Psoas muscle (tissue), 8 donors: Measurements from ENCODE around the gene ST6GALNAC5. TPM values are rescaled to one million over a fixed set of nuclear protein-coding genes. Genes with fewer than 3 reads are reported as not detected.

Experiments used
- ATAC-seq, 4 donors: fragments of 200-7000 bp; cut with Tn5 transposase; one replicate each; pipeline ENCODE4 v1.9.1; 2020; ENCODE audit warnings: moderate library complexity in 3 of 4, mild to moderate bottlenecking in 2 of 4
- DNase-seq, 2 donors: peaks; one replicate each; pipeline ENCODE4 v3.0.0-alpha.2; 2020
- H3K27ac ChIP-seq: fragments of 200-600 bp; one replicate; pipeline ENCODE4 v1.8.0; 2022
- H3K27me3 ChIP-seq, 3 donors: fragments of 200-600 bp in 1 of 3; one replicate each; pipeline versions ENCODE4 v1.6.1 to v1.8.0; 2013 to 2022; ENCODE audit warnings: low read length in 2 of 3, mild to moderate bottlenecking in 2 of 3, moderate library complexity in 1 of 3; ENCODE audit not compliant: insufficient read depth in 3 of 3
- H3K36me3 ChIP-seq, 2 donors: fragments of 200-600 bp in 1 of 2; one replicate each; pipeline versions ENCODE4 v1.6.1 to v1.8.0; 2013 to 2022; ENCODE audit warnings: low read depth in 1 of 2, mild to moderate bottlenecking in 1 of 2, moderate library complexity in 1 of 2; ENCODE audit not compliant: insufficient read depth in 1 of 2
- H3K4me1 ChIP-seq: fragments of 200-600 bp; one replicate; pipeline ENCODE4 v1.8.0; 2022
- H3K4me3 ChIP-seq: fragments of 200-600 bp; one replicate; pipeline ENCODE4 v1.8.0; 2022; ENCODE audit warnings: mild to moderate bottlenecking
- H3K9me3 ChIP-seq: fragments of 200-600 bp; one replicate; pipeline ENCODE4 v1.8.0; 2022
- WGBS, 3 donors: extraction: QIAGEN DNeasy Blood & Tissue Kit; methylation state at CpG; one replicate each; pipeline versions ENCODE4 v1.1.6 to v1.1.7; 2013; 5-methylcytosine and 5-hydroxymethylcytosine counted together
- intact Hi-C, 2 donors: fragments of 100-400 bp; cut with DNase I; formaldehyde crosslinking; loops; one replicate each; pipeline versions ENCODE4 v1.11.0 to v1.14.2; 2022
- polyA plus RNA-seq, 3 donors: library from polyadenylated mRNA; stranded (reverse); fragments of 200-250 nt; gene quantifications; one replicate each; pipeline ENCODE4 v1.2.3, GENCODE V29; 2013
- total RNA-seq, 4 donors: library from RNA; stranded (reverse); fragmentation: NEBNext Ultra II Directional in 2 of 4; extraction: Animal tissue kit (Norgen Biotek cat#: 25700) in 2 of 4; gene quantifications; one replicate each; pipeline versions ENCODE4 v1.2.1 to v1.2.4, GENCODE V29; 2021 to 2023
- TF ChIP-seq, protein P1 (sequence below): fragments of 200-600 bp; IDR thresholded peaks from one replicate; pipeline ENCODE4 v1.8.0; 2022; ENCODE audit warnings: antibody characterized with exemption
- donor health status: healthy with polysubstance abuse.
- donor health status: DM: no; HTN: no; CAD: no; lungs with moderate emphysema.
- donor health status: Bipolar disorder and iron deficiency.
- donor health status: healthy.
- donor health status: DM: yes; HTN: yes; CAD: no.
- donor health status: DM: no; HTN: no; CAD: no.
- donor health status: DM: no; HTN: no; CAD: no.
- donor health status: DM: yes; HTN: yes; CAD: no.

Gene ST6GALNAC5
- total and polyA plus RNA-seq, 7 donors = 0.05 to 0.66 (median 0.07) TPM; not detected in 2

DNA sequence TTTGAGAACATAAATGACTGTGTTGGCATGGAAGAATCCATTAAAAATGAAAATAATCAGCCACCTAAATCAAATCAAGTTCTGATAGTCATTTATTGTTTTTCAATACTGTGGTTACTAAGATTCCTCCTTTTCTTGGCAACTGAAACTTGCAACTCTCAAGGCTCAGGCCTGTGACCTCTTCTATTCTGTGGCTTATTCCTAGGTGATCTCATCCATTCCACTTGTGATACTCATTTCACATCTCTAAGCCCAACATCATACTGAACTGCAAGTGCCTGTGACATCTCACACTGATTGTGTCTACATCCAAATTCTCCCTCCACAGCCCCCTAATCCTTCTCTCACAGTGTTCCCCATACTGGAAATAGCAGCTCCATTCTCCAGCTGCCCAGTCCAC is 4.8 kb upstream of the ST6GALNAC5 start:
- Histone ChIP-seq H3K9me3 (no peaks in the 10 kb centered on the region), H3K27me3 (peaks cover 0 to 30% (median 0%) of the 10 kb centered on the region in 3 donors), H3K36me3 (no peaks in the 10 kb centered on the region), H3K27ac (no peak overlapping the region), H3K4me3 (no peak overlapping the region), H3K4me1 (no peaks in the 10 kb centered on the region)
- ATAC-seq = no peak
- no peak for DNase-seq
- TF ChIP-seq, protein P1, sequence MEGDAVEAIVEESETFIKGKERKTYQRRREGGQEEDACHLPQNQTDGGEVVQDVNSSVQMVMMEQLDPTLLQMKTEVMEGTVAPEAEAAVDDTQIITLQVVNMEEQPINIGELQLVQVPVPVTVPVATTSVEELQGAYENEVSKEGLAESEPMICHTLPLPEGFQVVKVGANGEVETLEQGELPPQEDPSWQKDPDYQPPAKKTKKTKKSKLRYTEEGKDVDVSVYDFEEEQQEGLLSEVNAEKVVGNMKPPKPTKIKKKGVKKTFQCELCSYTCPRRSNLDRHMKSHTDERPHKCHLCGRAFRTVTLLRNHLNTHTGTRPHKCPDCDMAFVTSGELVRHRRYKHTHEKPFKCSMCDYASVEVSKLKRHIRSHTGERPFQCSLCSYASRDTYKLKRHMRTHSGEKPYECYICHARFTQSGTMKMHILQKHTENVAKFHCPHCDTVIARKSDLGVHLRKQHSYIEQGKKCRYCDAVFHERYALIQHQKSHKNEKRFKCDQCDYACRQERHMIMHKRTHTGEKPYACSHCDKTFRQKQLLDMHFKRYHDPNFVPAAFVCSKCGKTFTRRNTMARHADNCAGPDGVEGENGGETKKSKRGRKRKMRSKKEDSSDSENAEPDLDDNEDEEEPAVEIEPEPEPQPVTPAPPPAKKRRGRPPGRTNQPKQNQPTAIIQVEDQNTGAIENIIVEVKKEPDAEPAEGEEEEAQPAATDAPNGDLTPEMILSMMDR = no peak
- intact Hi-C loops = no loop called here

DNA sequence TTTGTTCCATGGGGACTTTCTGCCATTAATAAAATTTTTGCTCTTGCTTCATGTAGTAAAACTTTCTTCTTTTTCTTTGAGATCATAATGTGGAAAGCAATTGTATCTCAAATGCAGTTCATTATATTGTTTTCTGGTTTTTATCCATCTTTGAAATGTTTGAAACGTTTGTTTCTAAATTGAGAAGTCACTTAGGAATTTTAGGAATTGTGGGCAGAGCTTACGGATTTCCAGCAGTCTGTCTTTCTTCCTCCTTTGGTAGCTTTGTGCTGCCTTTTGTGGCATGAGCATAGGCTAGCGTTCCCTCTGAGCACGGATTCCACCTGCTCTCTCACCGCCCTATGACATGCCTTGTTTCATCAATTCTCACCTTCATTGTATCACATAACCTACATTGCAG is 2.9 kb upstream of the ST6GALNAC5 start:
- Histone ChIP-seq H3K27ac (no peak overlapping the region), H3K4me3 (no peak overlapping the region), H3K9me3 (no peaks in the 10 kb centered on the region), H3K4me1 (peaks cover 9% of the 10 kb centered on the region), H3K27me3 (peaks cover 0 to 48% (median 8%) of the 10 kb centered on the region in 3 donors), H3K36me3 (no peaks in the 10 kb centered on the region)
- TF ChIP-seq, protein P1 = no peak
- DNase-seq = no peak
- WGBS, 3 donors = 68 to 75% (median 73%) methylated on average over 5 of the region's 5 CpGs
- intact Hi-C loops = no loop called here
- no peak for ATAC-seq

DNA sequence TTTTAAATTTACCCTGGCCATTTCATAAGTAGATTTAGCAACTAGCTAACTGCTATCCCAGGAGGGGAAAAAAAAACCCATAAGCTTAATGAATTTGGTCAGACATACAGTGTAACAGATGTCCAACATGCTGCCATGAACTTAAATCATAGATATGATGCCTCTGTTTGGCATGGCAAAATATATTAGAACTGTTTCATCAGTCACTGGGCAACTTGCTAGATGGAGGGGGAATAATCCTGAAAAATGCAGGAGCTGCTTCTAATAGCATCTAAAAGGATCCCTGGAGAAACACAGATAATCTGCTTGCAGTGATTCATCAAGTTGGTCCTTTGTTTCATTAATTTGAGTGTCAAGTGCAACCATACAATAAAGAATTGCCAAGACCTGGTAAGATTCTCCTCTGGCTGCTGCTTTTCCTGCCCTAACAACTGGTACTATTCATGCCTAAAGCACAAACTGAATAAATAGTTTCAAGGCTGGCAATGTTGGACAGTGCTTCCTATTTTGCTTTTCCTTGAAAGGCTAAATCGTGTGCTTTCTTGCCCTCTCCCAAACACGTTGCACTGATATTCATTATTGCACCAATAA is 1.5 kb upstream of the ST6GALNAC5 start:
- no peaks in the 10 kb centered on the region for H3K36me3 ChIP-seq
- intact Hi-C loops = no loop called here
- ATAC-seq (no peak), DNase-seq (no peak)
- peaks cover 9% of the 10 kb centered on the region for H3K4me1 ChIP-seq
- WGBS, 3 donors = 69 to 82% (median 74%) methylated on average over 2 of the region's 2 CpGs
- no peak overlapping the region for H3K4me3 ChIP-seq
- no peaks in the 10 kb centered on the region for H3K9me3 ChIP-seq
- TF ChIP-seq, protein P1 = no peak
- peaks cover 0 to 61% (median 8%) of the 10 kb centered on the region in 3 donors for H3K27me3 ChIP-seq
- H3K27ac ChIP-seq = no peak overlapping the region

DNA sequence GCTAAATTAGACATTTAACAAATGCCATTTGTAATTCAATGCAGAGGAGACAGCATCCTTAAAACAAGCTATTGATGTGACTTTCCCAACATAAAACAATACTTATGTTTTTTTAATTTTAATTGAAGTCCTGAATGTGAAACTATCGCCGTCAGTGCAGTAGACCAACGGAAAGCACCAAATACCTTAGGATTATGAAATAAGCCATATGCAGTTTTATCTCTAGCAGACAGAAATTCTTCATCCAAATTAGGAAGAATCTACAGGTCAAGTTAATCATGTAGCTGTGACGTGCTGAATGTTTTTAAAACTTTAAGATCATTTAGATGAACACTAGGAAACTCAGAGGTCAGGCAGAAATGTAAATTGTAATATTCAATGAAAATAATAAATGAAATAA is 714 bp upstream of the ST6GALNAC5 start:
- no peak overlapping the region for H3K4me3 ChIP-seq
- WGBS, 3 donors = 90 to 92% (median 90%) methylated on average over 4 of the region's 4 CpGs
- DNase-seq = no peak
- no peak for ATAC-seq
- H3K9me3 ChIP-seq = no peaks in the 10 kb centered on the region
- no peak overlapping the region for H3K27ac ChIP-seq
- intact Hi-C loops = no loop called here
- peaks cover 9% of the 10 kb centered on the region for H3K4me1 ChIP-seq
- H3K36me3 ChIP-seq = no peaks in the 10 kb centered on the region
- peaks cover 0 to 65% (median 9%) of the 10 kb centered on the region in 3 donors for H3K27me3 ChIP-seq
- TF ChIP-seq, protein P1 = no peak
